ENCODE data around the gene MAGEF1.

MAGEF1 gene

GRCh38 chr3:184711493-184712247 lies at the start of gene MAGEF1:
MAGEF1 (minus strand) TSS chr3:184712064; CDS start chr3:184711821, 243 bp downstream.
- peak; percentile 41 to 58 for DNase-seq

- no peak for DNase-seq
Observed at GRCh38 chr3:184761075-184761841, 49.4 kb upstream of the MAGEF1 start.

- DNase-seq, result no peak
Observed at GRCh38 chr3:184760337-184761074, 48.6 kb upstream of the MAGEF1 start.

GRCh38 chr3:184759666-184760200 lies 47.9 kb upstream of the MAGEF1 start:
- DNase-seq, result no peak

- no peak for DNase-seq
Observed at GRCh38 chr3:184758056-184758455, 46.2 kb upstream of the MAGEF1 start.

GRCh38 chr3:184757022-184757651 lies 45.3 kb upstream of the MAGEF1 start:
- no peak for DNase-seq

- DNase-seq, result no peak
Observed at GRCh38 chr3:184756151-184757021, 44.5 kb upstream of the MAGEF1 start.

- DNase-seq, result no peak
Observed at GRCh38 chr3:184755315-184755731, 43.5 kb upstream of the MAGEF1 start.

- DNase-seq, result no peak
Observed at GRCh38 chr3:184752361-184752760, 40.5 kb upstream of the MAGEF1 start.

- no peak for DNase-seq
Observed at GRCh38 chr3:184751204-184752040, 39.6 kb upstream of the MAGEF1 start.

- no peak for DNase-seq
Observed at GRCh38 chr3:184750349-184751083, 38.7 kb upstream of the MAGEF1 start.

- no peak for DNase-seq
Observed at GRCh38 chr3:184749168-184749744, 37.4 kb upstream of the MAGEF1 start.

GRCh38 chr3:184748219-184749135 lies 36.6 kb upstream of the MAGEF1 start:
- DNase-seq, result no peak

GRCh38 chr3:184746131-184747120 lies 34.6 kb upstream of the MAGEF1 start:
- no peak for DNase-seq

- DNase-seq, result no peak
Observed at GRCh38 chr3:184745526-184745925, 33.7 kb upstream of the MAGEF1 start.

GRCh38 chr3:184743248-184743647 lies 31.4 kb upstream of the MAGEF1 start:
- DNase-seq, result no peak

- DNase-seq, result no peak
Observed at GRCh38 chr3:184742676-184743135, 30.8 kb upstream of the MAGEF1 start.
